NCI-H1436 (cell line): ENCODE data around the gene NRIP1.

Source experiments
- DNase-seq: peaks from one replicate; lab custom pipeline; 2025; lab: John Stamatoyannopoulos, UW

The NRIP1 gene

GRCh38 chr21:14917762-14918161, 147.0 kb downstream of the NRIP1 start:
- DNase-seq, result no peak

GRCh38 chr21:14916676-14917141, 148.1 kb downstream of the NRIP1 start:
- DNase-seq, result no peak

- DNase-seq, result no peak
These were observed 151.2 kb downstream of the NRIP1 start for GRCh38 chr21:14913638-14914037.

- no peak for DNase-seq
These were observed 153.4 kb downstream of the NRIP1 start for GRCh38 chr21:14911351-14911750.
